ENCODE data around the gene LRTM2. TPM values are rescaled to one million over a fixed set of nuclear protein-coding genes. Genes with fewer than 3 reads are reported as not detected.

The LRTM2 gene
- total RNA-seq, 4 donors from 2014 or later: not detected

DNA sequence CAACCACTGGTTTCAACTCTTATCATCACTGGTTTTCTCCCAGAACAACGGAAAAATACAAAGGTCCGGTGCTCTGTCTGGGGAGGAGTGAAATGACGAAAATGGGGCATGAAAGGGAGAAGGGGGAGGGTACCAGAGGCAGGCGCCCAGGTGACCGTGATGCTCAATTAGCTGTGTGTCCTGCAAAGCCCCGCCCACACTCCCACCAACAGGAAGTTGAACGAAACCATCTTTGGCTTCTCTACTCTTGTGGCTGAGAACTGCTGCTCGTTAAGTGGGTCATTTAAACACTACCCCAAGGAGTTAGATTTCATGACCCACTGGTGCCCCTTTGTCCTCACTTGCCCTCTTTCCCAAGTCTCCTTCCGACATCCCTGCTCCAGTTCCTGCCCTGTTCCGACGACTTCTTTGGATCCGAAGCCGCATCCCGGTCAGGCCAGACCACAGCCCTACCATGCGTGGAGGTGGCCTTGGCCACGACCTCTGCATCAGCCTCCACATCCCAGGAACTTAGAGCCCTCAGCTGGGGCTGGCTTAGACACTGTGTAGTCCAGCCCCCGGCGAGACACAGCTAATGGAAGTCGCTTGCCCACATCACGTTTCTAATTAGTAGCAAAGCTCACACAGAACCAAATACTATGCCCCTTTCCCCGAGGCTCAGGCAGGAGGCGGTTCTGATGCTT, 11.4 kb upstream of the LRTM2 start:
- no peak for DNase-seq
- TF ChIP-seq, protein P1, sequence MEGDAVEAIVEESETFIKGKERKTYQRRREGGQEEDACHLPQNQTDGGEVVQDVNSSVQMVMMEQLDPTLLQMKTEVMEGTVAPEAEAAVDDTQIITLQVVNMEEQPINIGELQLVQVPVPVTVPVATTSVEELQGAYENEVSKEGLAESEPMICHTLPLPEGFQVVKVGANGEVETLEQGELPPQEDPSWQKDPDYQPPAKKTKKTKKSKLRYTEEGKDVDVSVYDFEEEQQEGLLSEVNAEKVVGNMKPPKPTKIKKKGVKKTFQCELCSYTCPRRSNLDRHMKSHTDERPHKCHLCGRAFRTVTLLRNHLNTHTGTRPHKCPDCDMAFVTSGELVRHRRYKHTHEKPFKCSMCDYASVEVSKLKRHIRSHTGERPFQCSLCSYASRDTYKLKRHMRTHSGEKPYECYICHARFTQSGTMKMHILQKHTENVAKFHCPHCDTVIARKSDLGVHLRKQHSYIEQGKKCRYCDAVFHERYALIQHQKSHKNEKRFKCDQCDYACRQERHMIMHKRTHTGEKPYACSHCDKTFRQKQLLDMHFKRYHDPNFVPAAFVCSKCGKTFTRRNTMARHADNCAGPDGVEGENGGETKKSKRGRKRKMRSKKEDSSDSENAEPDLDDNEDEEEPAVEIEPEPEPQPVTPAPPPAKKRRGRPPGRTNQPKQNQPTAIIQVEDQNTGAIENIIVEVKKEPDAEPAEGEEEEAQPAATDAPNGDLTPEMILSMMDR (IDR thresholded peaks at IDR 0.05): no peak
- TF ChIP-seq POLR2A (IDR thresholded peaks at IDR 0.05): no peak
- peaks cover 0 to 8% of the 10 kb centered on the region in 2 donors for H3K4me1 ChIP-seq
- WGBS, 2 donors: 89% methylated on average over 22 of the region's 22 CpGs
- H3K27ac ChIP-seq: no peak overlapping the region
- H3K4me3 ChIP-seq (replicated peaks in 1 of 3): no peak overlapping the region
- intact Hi-C loops (cut with DNase I): loop anchor here (10.0 kb wide), 1 partner anchor 226 kb away; no protein-coding TSS in a partner anchor
- H3K36me3 ChIP-seq: no peaks in the 10 kb centered on the region
- no peaks in the 10 kb centered on the region for H3K27me3 ChIP-seq
- H3K9me3 ChIP-seq: no peaks in the 10 kb centered on the region

DNA sequence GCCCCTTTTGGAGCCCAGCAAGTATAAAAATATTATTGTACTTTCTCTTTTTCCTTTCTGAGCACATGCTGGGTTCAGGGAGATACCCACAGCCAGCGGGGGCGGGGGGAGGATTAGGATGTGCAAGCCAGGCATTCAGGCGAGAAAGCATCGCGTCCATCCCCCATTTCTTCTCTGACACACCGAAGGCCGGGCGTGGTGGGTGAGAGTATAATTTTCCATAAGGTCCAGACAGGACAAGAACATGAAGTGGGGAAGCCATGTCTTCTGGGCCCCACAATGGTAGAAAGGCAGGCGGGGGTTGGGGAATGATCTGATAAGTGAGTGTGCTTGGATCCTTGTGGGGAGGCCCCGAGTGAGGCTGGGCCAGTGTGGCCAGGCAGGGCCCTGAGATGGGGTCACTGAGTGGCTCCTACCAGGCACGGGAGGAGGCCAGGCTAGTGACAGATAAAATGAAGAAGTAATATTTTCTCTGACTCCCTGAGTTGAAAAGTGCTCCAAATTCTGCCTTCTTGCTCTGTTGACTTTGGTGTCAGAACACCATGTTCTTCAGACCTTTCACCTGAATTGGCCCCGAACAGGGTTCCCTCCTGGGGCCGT, 10.7 kb upstream of the LRTM2 start:
- TF ChIP-seq POLR2A (IDR thresholded peaks at IDR 0.05): no peak
- TF ChIP-seq, protein P1 (IDR thresholded peaks at IDR 0.05): no peak
- Histone ChIP-seq H3K4me1 (peaks cover 0 to 7% of the 10 kb centered on the region in 2 donors), H3K36me3 (no peaks in the 10 kb centered on the region), H3K27ac (no peak overlapping the region), H3K4me3 (replicated peaks in 1 of 3) (no peak overlapping the region), H3K27me3 (no peaks in the 10 kb centered on the region), H3K9me3 (no peaks in the 10 kb centered on the region)
- 83 to 85% methylated on average over 13 of the region's 13 CpGs for WGBS, 2 donors
- DNase-seq: no peak
- intact Hi-C loops (cut with DNase I): loop anchor here (10.0 kb wide), 1 partner anchor 225 kb away; no protein-coding TSS in a partner anchor

DNA sequence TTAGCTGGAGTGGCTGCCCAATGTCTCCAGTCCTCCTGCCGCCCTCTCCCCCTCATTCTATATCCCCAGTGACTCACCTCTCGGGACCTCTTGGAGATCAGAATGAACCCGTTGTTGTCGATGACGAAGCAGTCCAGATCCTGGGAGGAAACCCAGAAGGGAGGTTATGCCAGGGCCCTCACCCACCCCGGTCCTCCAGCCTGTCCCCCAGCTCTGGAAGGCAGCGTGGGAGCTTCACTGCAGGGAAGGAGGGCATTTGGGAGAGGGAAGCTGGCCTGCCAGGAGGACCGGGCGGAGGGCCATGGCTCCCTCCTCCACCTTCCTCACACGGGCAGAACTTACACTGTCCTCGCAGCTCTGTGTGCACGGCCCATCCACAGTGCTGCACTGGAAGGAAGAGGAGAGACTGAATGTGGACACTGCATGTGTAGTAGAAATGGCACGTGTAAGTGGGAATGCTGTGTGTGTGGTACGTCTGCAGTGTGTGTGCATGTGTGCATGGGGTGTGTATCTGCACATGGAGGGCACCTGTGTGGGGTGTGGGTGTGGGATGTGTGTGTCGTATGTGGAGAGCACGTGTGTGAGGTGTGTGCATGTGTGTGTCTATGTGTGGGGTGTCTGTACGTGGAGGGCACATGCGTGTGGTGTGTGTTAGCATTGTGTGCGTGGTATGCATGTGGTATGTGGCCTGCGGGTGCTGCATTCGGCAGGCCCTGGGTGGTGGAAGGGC, 10.0 kb upstream of the LRTM2 start:
- no peak for DNase-seq
- 85 to 89% methylated on average over 18 to 19 of the region's 21 CpGs for WGBS, 2 donors
- intact Hi-C loops (cut with DNase I): no loop called here
- Histone ChIP-seq H3K27me3 (no peaks in the 10 kb centered on the region), H3K4me1 (peaks cover 0 to 4% of the 10 kb centered on the region in 2 donors), H3K9me3 (no peaks in the 10 kb centered on the region), H3K36me3 (no peaks in the 10 kb centered on the region), H3K4me3 (replicated peaks in 1 of 3) (no peak overlapping the region), H3K27ac (no peak overlapping the region)
- TF ChIP-seq, protein P1 (IDR thresholded peaks at IDR 0.05): no peak
- TF ChIP-seq POLR2A (IDR thresholded peaks at IDR 0.05): no peak

DNA sequence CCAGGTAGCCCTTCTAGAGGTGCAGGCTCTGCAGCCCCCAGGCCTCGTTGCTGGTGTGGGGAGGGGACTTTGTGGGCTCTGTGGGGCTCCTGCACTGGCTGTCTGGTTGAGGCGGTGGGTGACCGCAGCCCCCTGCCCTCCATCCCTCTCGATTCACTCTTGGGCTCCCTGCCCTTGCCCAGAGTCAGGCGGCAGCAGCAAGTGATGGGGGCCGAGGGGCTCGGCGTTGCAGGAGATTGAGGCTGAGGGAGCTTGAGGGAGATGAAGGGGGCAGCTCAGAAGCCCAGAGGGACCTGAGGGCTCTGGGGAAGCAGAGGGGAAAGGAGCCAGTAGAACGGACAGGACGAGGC, 9.5 kb upstream of the LRTM2 start:
- intact Hi-C loops (cut with DNase I): no loop called here
- TF ChIP-seq, protein P1 (IDR thresholded peaks at IDR 0.05): no peak
- no peak for TF ChIP-seq POLR2A (IDR thresholded peaks at IDR 0.05)
- Histone ChIP-seq H3K4me1 (peaks cover 0 to 4% of the 10 kb centered on the region in 2 donors), H3K36me3 (no peaks in the 10 kb centered on the region), H3K27ac (no peak overlapping the region), H3K27me3 (no peaks in the 10 kb centered on the region), H3K9me3 (no peaks in the 10 kb centered on the region), H3K4me3 (replicated peaks in 1 of 3) (no peak overlapping the region)
- DNase-seq: no peak
- 88% methylated on average over 9 to 10 of the region's 10 CpGs for WGBS, 2 donors
